SIG-M5 treated with dmso at 0.1 percent for 504 hours (cell line): ENCODE data around the gene HOTAIR.

ENCODE experiments used
- DNase-seq: peaks from one replicate; lab custom pipeline; 2025; ENCODE audit not compliant: unreplicated experiment; lab: John Stamatoyannopoulos, UW

HOTAIR gene

GRCh38 chr12:53963005-53963404 is 11.7 kb downstream of the HOTAIR start:
- no peak for DNase-seq

GRCh38 chr12:53961025-53961761 is 13.6 kb downstream of the HOTAIR start:
- no peak for DNase-seq

- DNase-seq, result no peak
Observed at GRCh38 chr12:53960187-53961024, 14.3 kb downstream of the HOTAIR start.

- no peak for DNase-seq
Observed at GRCh38 chr12:53959314-53959713, 15.4 kb downstream of the HOTAIR start.

- DNase-seq, result no peak
Observed at GRCh38 chr12:53958128-53958527, 16.6 kb downstream of the HOTAIR start.

- DNase-seq, result no peak
Observed at GRCh38 chr12:53956914-53957536, 17.7 kb downstream of the HOTAIR start.

GRCh38 chr12:53956251-53956887 is 18.4 kb downstream of the HOTAIR start:
- no peak for DNase-seq

- no peak for DNase-seq
Observed at GRCh38 chr12:53955776-53956250, 18.9 kb downstream of the HOTAIR start.

- DNase-seq, result no peak
Observed at GRCh38 chr12:53955036-53955775, 19.5 kb downstream of the HOTAIR start.

- no peak for DNase-seq
Observed at GRCh38 chr12:53954694-53955035, 20.1 kb downstream of the HOTAIR start, which contains the start of gene HOXC12. HOXC12 (plus strand) TSS chr12:53954903; CDS start chr12:53954930, 27 bp downstream.

GRCh38 chr12:53953831-53954693 is 20.7 kb downstream of the HOTAIR start:
- no peak for DNase-seq

- DNase-seq, result no peak
Observed at GRCh38 chr12:53952871-53953734, 21.7 kb downstream of the HOTAIR start.

GRCh38 chr12:53952335-53952694 is 22.4 kb downstream of the HOTAIR start:
- no peak for DNase-seq

GRCh38 chr12:53951577-53952334 is 23.0 kb downstream of the HOTAIR start:
- DNase-seq, result no peak

GRCh38 chr12:53950789-53951576 is 23.8 kb downstream of the HOTAIR start:
- DNase-seq, result no peak

GRCh38 chr12:53950437-53950773 is 24.3 kb downstream of the HOTAIR start:
- no peak for DNase-seq
